ENCODE measurements around the gene COL12A1. TPM values are rescaled to one million over a fixed set of nuclear protein-coding genes. Genes with fewer than 3 reads are reported as not detected.

Gene COL12A1
- total RNA-seq, 3 donors from 2014 or later, result 90.9 to 441 (median 281) TPM

DNA sequence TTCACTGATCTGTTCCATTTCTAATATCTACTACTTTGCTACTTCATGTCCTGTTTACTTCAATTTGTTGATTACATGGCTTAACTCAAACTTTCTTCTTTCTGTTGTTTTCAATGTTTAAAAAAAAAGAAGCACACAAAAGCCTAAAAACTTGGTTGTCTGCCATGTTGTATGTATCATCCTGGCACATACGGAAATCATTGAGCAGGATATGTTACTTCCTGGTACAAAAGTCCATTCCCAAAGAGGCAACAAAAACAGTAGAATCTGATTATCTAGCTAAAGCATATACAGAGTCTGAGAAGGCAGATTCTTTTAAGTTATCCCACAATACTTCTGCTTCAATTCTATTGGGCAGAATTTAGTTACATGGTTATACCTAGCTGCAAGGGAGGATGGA, 14.5 kb upstream of the COL12A1 start:
- Histone ChIP-seq H3K27me3 (no peaks in the 10 kb centered on the region), H3K4me1 (no peaks in the 10 kb centered on the region), H3K36me3 (no peaks in the 10 kb centered on the region), H3K27ac (no peak overlapping the region), H3K4me3 (no peak overlapping the region), H3K9me3 (no peaks in the 10 kb centered on the region)
- intact Hi-C loops (cut with DNase I; ENCODE audit: low total_unique reads), result no loop called here
- DNase-seq (ENCODE audit: low spot score in 2 of 2), result no peak
- no peak for TF ChIP-seq POLR2A (IDR thresholded peaks at IDR 0.05)
- TF ChIP-seq, protein P1, sequence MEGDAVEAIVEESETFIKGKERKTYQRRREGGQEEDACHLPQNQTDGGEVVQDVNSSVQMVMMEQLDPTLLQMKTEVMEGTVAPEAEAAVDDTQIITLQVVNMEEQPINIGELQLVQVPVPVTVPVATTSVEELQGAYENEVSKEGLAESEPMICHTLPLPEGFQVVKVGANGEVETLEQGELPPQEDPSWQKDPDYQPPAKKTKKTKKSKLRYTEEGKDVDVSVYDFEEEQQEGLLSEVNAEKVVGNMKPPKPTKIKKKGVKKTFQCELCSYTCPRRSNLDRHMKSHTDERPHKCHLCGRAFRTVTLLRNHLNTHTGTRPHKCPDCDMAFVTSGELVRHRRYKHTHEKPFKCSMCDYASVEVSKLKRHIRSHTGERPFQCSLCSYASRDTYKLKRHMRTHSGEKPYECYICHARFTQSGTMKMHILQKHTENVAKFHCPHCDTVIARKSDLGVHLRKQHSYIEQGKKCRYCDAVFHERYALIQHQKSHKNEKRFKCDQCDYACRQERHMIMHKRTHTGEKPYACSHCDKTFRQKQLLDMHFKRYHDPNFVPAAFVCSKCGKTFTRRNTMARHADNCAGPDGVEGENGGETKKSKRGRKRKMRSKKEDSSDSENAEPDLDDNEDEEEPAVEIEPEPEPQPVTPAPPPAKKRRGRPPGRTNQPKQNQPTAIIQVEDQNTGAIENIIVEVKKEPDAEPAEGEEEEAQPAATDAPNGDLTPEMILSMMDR (IDR thresholded peaks at IDR 0.05), result no peak
- TF ChIP-seq POLR2AphosphoS5 (IDR thresholded peaks at IDR 0.05), result no peak

DNA sequence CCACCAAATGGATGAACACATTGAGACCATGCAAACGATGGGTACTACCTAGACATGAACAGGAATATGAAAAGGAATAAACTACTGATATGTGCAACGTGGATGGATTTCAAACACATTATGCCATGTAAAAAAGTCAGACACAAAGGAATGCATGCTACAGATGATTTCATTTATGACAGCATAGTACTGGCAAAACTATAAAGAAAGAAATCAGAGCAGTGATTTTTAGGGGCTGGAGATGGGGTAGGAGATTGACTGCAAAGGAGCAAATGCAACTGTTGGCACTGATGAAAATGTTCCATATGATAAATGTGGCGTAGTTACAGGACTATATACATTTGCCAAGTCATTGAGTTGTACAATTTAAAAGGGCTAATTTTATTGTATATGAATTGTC, 13.4 kb upstream of the COL12A1 start:
- H3K9me3 ChIP-seq, result no peaks in the 10 kb centered on the region
- intact Hi-C loops (cut with DNase I; ENCODE audit: low total_unique reads), result loop anchor here (10.0 kb wide), 1 partner anchor 1484 kb away; no protein-coding TSS in a partner anchor
- no peaks in the 10 kb centered on the region for H3K4me1 ChIP-seq
- no peaks in the 10 kb centered on the region for H3K27me3 ChIP-seq
- no peaks in the 10 kb centered on the region for H3K36me3 ChIP-seq
- no peak overlapping the region for H3K27ac ChIP-seq
- DNase-seq (ENCODE audit: low spot score in 2 of 2), result no peak
- no peak overlapping the region for H3K4me3 ChIP-seq
- TF ChIP-seq POLR2AphosphoS5 (IDR thresholded peaks at IDR 0.05), result no peak

DNA sequence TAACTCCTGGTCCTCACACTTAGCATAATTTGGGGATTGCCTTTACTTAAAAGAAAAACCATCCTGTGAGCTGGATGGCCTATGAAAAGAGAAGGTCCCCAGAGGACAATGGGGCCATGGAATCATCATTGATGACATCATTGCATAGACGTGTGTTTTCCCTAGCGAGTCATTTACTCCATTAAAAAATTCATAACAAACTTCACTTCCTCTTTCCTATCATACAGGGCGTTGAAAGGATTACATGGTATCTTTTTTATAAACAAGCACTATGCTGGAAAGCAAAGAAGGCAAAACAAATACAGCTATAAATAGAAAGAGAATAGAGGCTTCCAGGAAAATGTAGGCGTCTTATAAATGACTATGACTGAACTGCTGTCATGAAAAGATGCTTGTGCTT, 11.3 kb upstream of the COL12A1 start:
- Histone ChIP-seq H3K4me3 (no peak overlapping the region), H3K4me1 (no peaks in the 10 kb centered on the region), H3K27me3 (no peaks in the 10 kb centered on the region), H3K9me3 (no peaks in the 10 kb centered on the region), H3K36me3 (no peaks in the 10 kb centered on the region), H3K27ac (no peak overlapping the region)
- no peak for DNase-seq (ENCODE audit: low spot score in 2 of 2)
- TF ChIP-seq POLR2A (IDR thresholded peaks at IDR 0.05) (no peak), POLR2AphosphoS5 (IDR thresholded peaks at IDR 0.05) (no peak)
- TF ChIP-seq, protein P1 (IDR thresholded peaks at IDR 0.05), result no peak
- intact Hi-C loops (cut with DNase I; ENCODE audit: low total_unique reads), result loop anchor here (10.0 kb wide), 1 partner anchor 1482 kb away; no protein-coding TSS in a partner anchor

DNA sequence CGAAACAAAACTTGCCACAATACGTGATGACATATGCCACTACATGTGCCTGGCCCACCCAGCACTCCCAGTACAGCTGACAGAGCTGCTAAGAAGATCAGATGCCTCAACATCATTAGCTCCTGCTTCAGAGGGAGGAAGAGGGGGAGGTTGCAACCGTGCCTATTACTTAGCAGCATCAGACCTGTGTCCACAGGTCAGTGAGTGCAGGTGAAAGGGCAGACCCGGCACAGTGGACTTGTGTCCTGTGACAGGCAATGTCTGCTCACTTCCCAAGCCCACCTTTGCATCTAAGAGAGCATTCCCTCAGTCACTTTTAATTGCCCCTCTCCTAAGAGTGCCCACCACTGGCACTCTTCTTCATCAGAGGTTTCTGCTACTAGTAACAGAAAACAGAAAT, 9.4 kb upstream of the COL12A1 start:
- intact Hi-C loops (cut with DNase I; ENCODE audit: low total_unique reads), result loop anchor here (10.0 kb wide), 1 partner anchor 1480 kb away; no protein-coding TSS in a partner anchor
- TF ChIP-seq POLR2AphosphoS5 (IDR thresholded peaks at IDR 0.05) (no peak), POLR2A (IDR thresholded peaks at IDR 0.05) (no peak)
- TF ChIP-seq, protein P1 (IDR thresholded peaks at IDR 0.05), result no peak

DNA sequence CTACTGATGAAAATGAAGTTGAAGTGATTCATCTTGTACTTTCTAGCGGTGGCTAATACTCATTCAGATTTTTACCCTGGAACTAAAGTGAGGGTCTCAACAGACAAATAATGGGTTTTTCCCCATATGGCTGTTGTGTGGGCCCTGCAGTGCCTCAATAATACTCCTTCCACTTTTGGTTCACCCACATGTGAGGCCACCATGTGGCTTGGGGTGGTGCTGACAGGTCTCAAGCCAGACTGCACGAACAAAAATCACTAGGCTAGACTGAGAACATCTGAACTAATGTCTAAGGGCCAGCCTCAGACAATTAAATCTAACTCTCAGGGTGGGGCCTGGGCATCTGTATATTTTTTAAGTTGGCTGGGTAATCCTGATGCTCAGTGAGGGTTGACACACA, 7.9 kb upstream of the COL12A1 start:
- H3K36me3 ChIP-seq, result no peaks in the 10 kb centered on the region
- no peaks in the 10 kb centered on the region for H3K4me1 ChIP-seq
- no peak overlapping the region for H3K4me3 ChIP-seq
- H3K9me3 ChIP-seq, result no peaks in the 10 kb centered on the region
- TF ChIP-seq, protein P1 (IDR thresholded peaks at IDR 0.05), result no peak
- no peak for TF ChIP-seq POLR2AphosphoS5 (IDR thresholded peaks at IDR 0.05)
- TF ChIP-seq POLR2A (IDR thresholded peaks at IDR 0.05), result no peak
- H3K27me3 ChIP-seq, result peaks cover 0 to 1% of the 10 kb centered on the region in 2 donors
- no peak for DNase-seq (ENCODE audit: low spot score in 2 of 2)
- intact Hi-C loops (cut with DNase I; ENCODE audit: low total_unique reads), result loop anchor here (5.0 to 10.0 kb wide), 3 partner anchors 679 to 1479 kb away; no protein-coding TSS in a partner anchor
- no peak overlapping the region for H3K27ac ChIP-seq

More for the DNA sequence above, 9.4 kb upstream of the COL12A1 start:
- Histone ChIP-seq H3K27me3 (no peaks in the 10 kb centered on the region), H3K4me1 (no peaks in the 10 kb centered on the region), H3K27ac (no peak overlapping the region), H3K9me3 (no peaks in the 10 kb centered on the region), H3K36me3 (no peaks in the 10 kb centered on the region), H3K4me3 (no peak overlapping the region)
- DNase-seq (ENCODE audit: low spot score in 2 of 2), result no peak

Data from breast epithelium (tissue), 4 donors.